IMR-90 (cell line): ENCODE data around the gene TMEM184C. TPM values are rescaled to one million over a fixed set of nuclear protein-coding genes. Genes with fewer than 3 reads are reported as not detected.

Experiments
- ATAC-seq: fragments of 200-7000 bp; cut with Tn5 transposase; 2 replicates; pipeline ENCODE4 v1.9.1; 2020; ENCODE audit warnings: low read depth, mild to moderate bottlenecking, moderate library complexity
- BruUV-seq: library from RNA; stranded (reverse); fragments of 400-500 nt; replicated peaks from 2 replicates; lab custom pipeline; 2021; lab: Mats Ljungman, UMichigan
- CTCF ChIA-PET: fragments of 300-600 bp; formaldehyde crosslinking; extraction: SDS; loops from one replicate; lab custom pipeline; 2021; ENCODE audit warnings: antibody characterized with exemption; lab: Yijun Ruan, JAX
- POLR2A ChIA-PET: fragments of 300-600 bp; sonication (Branson Sonifier 250); formaldehyde crosslinking; loops from one replicate; lab custom pipeline; 2022; ENCODE audit warnings: antibody characterized with exemption; ENCODE audit not compliant: unreplicated experiment; lab: Charles Lee
- DNase-seq: peaks from one replicate; pipeline ENCODE4 v3.0.0; 2013
- H2AFZ ChIP-seq: replicated peaks from 2 replicates; pipeline ENCODE3; 2013; ENCODE audit warnings: low read length, mild to moderate bottlenecking; ENCODE audit not compliant: poor library complexity
- H2AK5ac ChIP-seq: 2 replicates; pipeline ENCODE4 v1.6.1; 2013; ENCODE audit warnings: low read depth, low read length, inconsistent platforms
- H2AK9ac ChIP-seq: replicated peaks from 2 replicates; pipeline ENCODE3; 2013; ENCODE audit warnings: mild to moderate bottlenecking, low read depth, low read length, moderate library complexity; ENCODE audit not compliant: poor library complexity
- H2BK120ac ChIP-seq: 2 replicates; pipeline ENCODE4 v1.6.1; 2013; ENCODE audit warnings: low read depth, low read length, inconsistent platforms
- H2BK15ac ChIP-seq: 3 replicates; pipeline ENCODE4 v1.6.1; 2013; ENCODE audit warnings: low read depth, low read length, inconsistent platforms
- H2BK20ac ChIP-seq: 2 replicates; pipeline ENCODE4 v1.6.1; 2013; ENCODE audit warnings: low read depth, mild to moderate bottlenecking, inconsistent platforms, low read length, moderate library complexity
- H2BK5ac ChIP-seq: 2 replicates; pipeline ENCODE4 v1.6.1; 2013; ENCODE audit warnings: mild to moderate bottlenecking, low read depth, low read length, inconsistent platforms; ENCODE audit not compliant: poor library complexity, severe bottlenecking
- H3K14ac ChIP-seq: replicated peaks from 2 replicates; pipeline ENCODE4 v1.6.1; 2013; ENCODE audit warnings: low read depth, low read length, inconsistent platforms
- H3K18ac ChIP-seq: 2 replicates; pipeline ENCODE4 v1.6.1; 2013; ENCODE audit warnings: low read depth, low read length, control low read depth
- H3K23ac ChIP-seq: 2 replicates; pipeline ENCODE4 v1.6.1; 2013; ENCODE audit warnings: low read depth, low read length, inconsistent platforms
- H3K27ac ChIP-seq: 2 replicates; pipeline ENCODE4 v1.5.1; 2013; ENCODE audit warnings: mild to moderate bottlenecking, control low read depth, low read length; ENCODE audit not compliant: insufficient read depth
- H3K27me3 ChIP-seq: 2 replicates; pipeline ENCODE4 v1.6.1; 2013; ENCODE audit warnings: low read length; ENCODE audit not compliant: control insufficient read depth, insufficient read depth
- H3K36me3 ChIP-seq: 2 replicates; pipeline ENCODE4 v1.6.1; 2013; ENCODE audit warnings: low read length, mixed read lengths; ENCODE audit not compliant: control insufficient read depth, insufficient read depth
- H3K4ac ChIP-seq: 2 replicates; pipeline ENCODE4 v1.6.1; 2013; ENCODE audit warnings: low read depth, low read length, inconsistent platforms
- H3K4me1 ChIP-seq: 2 replicates; pipeline ENCODE4 v1.6.1; 2013; ENCODE audit warnings: low read length, mixed read lengths; ENCODE audit not compliant: control insufficient read depth, insufficient read depth
- H3K4me2 ChIP-seq: 2 replicates; pipeline ENCODE4 v1.6.1; 2013; ENCODE audit warnings: low read depth, mild to moderate bottlenecking, control low read depth, low read length, moderate library complexity
- H3K4me3 ChIP-seq: 2 replicates; pipeline ENCODE4 v1.5.1; 2013; ENCODE audit warnings: low read depth, mild to moderate bottlenecking, control low read depth, low read length, moderate library complexity; ENCODE audit not compliant: insufficient read depth
- H3K56ac ChIP-seq: 2 replicates; pipeline ENCODE4 v1.6.1; 2013; ENCODE audit warnings: low read length, inconsistent platforms; ENCODE audit not compliant: insufficient read depth; ENCODE audit errors: extremely low read depth
- H3K79me1 ChIP-seq, 2 experiments: 2 replicates each; pipeline ENCODE4 v1.6.1; 2013; ENCODE audit warnings: low read length in 2 of 2, inconsistent platforms in 1 of 2, low read depth in 1 of 2
- H3K9ac ChIP-seq: 2 replicates; pipeline ENCODE4 v1.6.1; 2013; ENCODE audit warnings: low read depth, low read length, control low read depth
- H3K9me1 ChIP-seq: 2 replicates; pipeline ENCODE4 v1.6.1; 2013; ENCODE audit warnings: low read length, inconsistent platforms; ENCODE audit not compliant: insufficient read depth
- H3K9me3 ChIP-seq: 2 replicates; pipeline ENCODE4 v1.6.1; 2013; ENCODE audit warnings: low read length; ENCODE audit not compliant: control insufficient read depth, insufficient read depth
- H4K20me1 ChIP-seq: 2 replicates; pipeline ENCODE4 v1.6.1; 2013; ENCODE audit warnings: low read length, inconsistent platforms; ENCODE audit not compliant: insufficient read depth
- H4K5ac ChIP-seq: 2 replicates; pipeline ENCODE4 v1.6.1; 2013; ENCODE audit warnings: mild to moderate bottlenecking, low read depth, low read length, control low read depth
- H4K8ac ChIP-seq, 2 experiments: 2 replicates each; pipeline ENCODE4 v1.6.1; 2013; ENCODE audit warnings: low read depth in 2 of 2, low read length in 2 of 2, control low read depth in 1 of 2, inconsistent platforms in 1 of 2
- H4K91ac ChIP-seq: 2 replicates; pipeline ENCODE4 v1.6.1; 2013; ENCODE audit warnings: low read depth, low read length, inconsistent platforms; ENCODE audit not compliant: insufficient read depth
- CEBPB ChIP-seq: IDR thresholded peaks from 2 replicates; pipeline ENCODE4 v1.6.1; 2012; ENCODE audit warnings: low read depth, low read length, improper control_type of control experiment
- WGBS, 2 experiments: methylation state at CpG; one replicate each; pipeline versions ENCODE4 v1.1.5 to v1.1.7; 2013; ENCODE audit warnings: missing lambda C conversion rate in 2 of 2; ENCODE audit not compliant: insufficient read length in 1 of 2; ENCODE audit errors: extremely low coverage in 2 of 2; 5-methylcytosine and 5-hydroxymethylcytosine counted together
- dilution Hi-C: fragments of 300-500 bp; cut with HindIII; formaldehyde crosslinking; loops from one replicate; pipeline ENCODE4 v1.14.3; 2018; ENCODE audit warnings: low sequenced_read_pairs; ENCODE audit not compliant: unreplicated experiment
- in situ Hi-C: fragments of 300-500 bp; cut with MboI; formaldehyde crosslinking; loops from 3 replicates; pipeline ENCODE4 v1.14.3; 2019; ENCODE audit warnings: low sequenced_read_pairs, inconsistent platforms, mixed read lengths
- intact Hi-C: fragments of 100-400 bp; cut with micrococcal nuclease; formaldehyde crosslinking; loops from 2 replicates; pipeline ENCODE4 v1.10.0; 2022
- polyA plus RNA-seq, 3 experiments: library from polyadenylated mRNA; depleted of rRNA; stranded (reverse); fragments of >200 nt; gene quantifications; 2 replicates each; pipeline ENCODE4 v1.2.3, GENCODE V29; 2012; ENCODE audit warnings: low replicate concordance in 1 of 3
- total RNA-seq: library from RNA; depleted of rRNA; stranded (reverse); fragments of >200 nt; gene quantifications from 2 replicates; pipeline ENCODE4 v1.2.3, GENCODE V29; 2012
- TF ChIP-seq, protein P1 (sequence below): fragments of 150-350 bp; IDR thresholded peaks from 2 replicates; pipeline ENCODE4 v1.6.1; 2016; ENCODE audit warnings: low read depth, mild to moderate bottlenecking, low read length, moderate library complexity, borderline replicate concordance

Gene TMEM184C
- total and polyA plus RNA-seq, 2 of the 4 experiments (the other 2 are of a cell fraction), result 17.4 to 67.6 TPM

DNA sequence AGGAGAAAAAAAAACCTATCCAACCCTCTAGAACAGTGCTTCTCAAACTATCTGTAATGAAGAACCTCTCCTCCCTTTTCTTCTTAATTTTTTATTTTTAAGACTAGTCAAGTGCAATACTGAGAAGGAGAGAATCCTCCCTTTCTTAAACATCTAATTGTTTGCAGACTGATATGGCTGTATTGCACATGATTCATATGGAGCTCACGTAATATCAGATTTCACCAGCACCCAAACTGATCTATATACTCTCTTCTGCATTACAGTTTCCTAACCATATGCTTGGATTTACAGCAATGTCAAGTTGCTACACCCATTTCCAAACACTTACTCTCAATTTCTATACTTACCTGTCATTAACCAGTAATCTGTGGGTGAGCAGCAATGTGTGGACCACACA is 57.3 kb downstream of the TMEM184C start:
- TF ChIP-seq CEBPB, result peak; percentile 56
- TF ChIP-seq, protein P1, sequence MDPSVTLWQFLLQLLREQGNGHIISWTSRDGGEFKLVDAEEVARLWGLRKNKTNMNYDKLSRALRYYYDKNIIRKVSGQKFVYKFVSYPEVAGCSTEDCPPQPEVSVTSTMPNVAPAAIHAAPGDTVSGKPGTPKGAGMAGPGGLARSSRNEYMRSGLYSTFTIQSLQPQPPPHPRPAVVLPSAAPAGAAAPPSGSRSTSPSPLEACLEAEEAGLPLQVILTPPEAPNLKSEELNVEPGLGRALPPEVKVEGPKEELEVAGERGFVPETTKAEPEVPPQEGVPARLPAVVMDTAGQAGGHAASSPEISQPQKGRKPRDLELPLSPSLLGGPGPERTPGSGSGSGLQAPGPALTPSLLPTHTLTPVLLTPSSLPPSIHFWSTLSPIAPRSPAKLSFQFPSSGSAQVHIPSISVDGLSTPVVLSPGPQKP, result no peak
- Histone ChIP-seq H3K4me3 (no peak overlapping the region), H3K79me1 (peaks cover 13 to 30% of the 10 kb centered on the region in 2 experiments), H4K91ac (no peak overlapping the region), H2AK5ac (no peak overlapping the region), H4K5ac (no peak overlapping the region), H4K20me1 (no peaks in the 10 kb centered on the region; the same call in 1 of the 2 replicates), H3K18ac (no peak overlapping the region), H2AK9ac (no peak overlapping the region), H3K27ac (no peak overlapping the region), H2BK120ac (no peak overlapping the region), H2BK5ac (no peak overlapping the region), H4K8ac (no peak overlapping the region), H2BK20ac (no peak overlapping the region), H2BK15ac (no peak overlapping the region), H3K9me1 (peaks cover 9% of the 10 kb centered on the region), H3K4me2 (peak overlapping the region; percentile 33), H3K9me3 (no peaks in the 10 kb centered on the region), H3K23ac (no peak overlapping the region), H3K4ac (no peak overlapping the region), H3K56ac (no peak overlapping the region), H3K4me1 (peaks cover 10% of the 10 kb centered on the region), H3K9ac (no peak overlapping the region), H2AFZ (no peak overlapping the region), H3K27me3 (no peaks in the 10 kb centered on the region), H3K14ac (no peak overlapping the region), H3K36me3 (peaks cover 10% of the 10 kb centered on the region)
- dilution Hi-C loops, result no loop called here
- ATAC-seq (peak; percentile 87), DNase-seq (peak; percentile 77)
- intact Hi-C loops, result no loop called here
- no TSS peak for BruUV-seq
- ChIA-PET POLR2A (no interaction called here), CTCF (interaction anchor here (0.7 kb wide), 1 partner anchor 192 kb away, joined by 3 read pairs; no protein-coding TSS in a partner anchor)
- in situ Hi-C loops, result no loop called here
- 0% methylated on average over 1 of the region's 1 CpG; no CpG with 5 or more reads in 1 of the 2 experiments for WGBS, 2 experiments
